ENCODE data around the gene MPHOSPH9. TPM values are rescaled to one million over a fixed set of nuclear protein-coding genes. Genes with fewer than 3 reads are reported as not detected.

The MPHOSPH9 gene
- polyA plus RNA-seq, 10 donors: 11.9 to 28.3 (median 21.2) TPM

DNA sequence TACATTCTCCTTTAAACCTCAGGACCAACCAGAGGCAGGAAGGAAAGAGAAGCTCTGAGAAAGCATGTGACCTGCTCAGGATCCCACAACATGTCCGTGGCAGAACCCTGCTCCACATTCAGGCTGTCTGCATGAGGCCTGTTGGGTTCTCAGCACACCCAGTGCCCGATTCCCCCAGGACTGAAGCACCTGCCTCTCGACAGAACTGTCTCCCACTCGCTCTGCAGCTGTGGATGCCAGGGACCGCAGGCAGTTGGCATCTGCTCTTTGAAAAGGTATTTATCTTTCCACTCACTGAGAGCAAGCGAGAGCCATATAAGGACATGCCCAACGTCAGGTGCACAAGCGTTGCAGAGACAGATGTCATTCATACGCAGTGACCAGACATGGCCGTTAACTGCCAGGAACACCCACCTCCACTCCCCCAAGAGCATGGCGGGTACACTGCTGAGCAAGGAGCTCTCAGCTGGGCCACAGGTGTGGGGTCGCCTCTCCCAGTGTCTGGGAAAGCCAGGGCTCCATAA lies 101.0 kb downstream of the MPHOSPH9 start:
- DNase-seq: no peak

DNA sequence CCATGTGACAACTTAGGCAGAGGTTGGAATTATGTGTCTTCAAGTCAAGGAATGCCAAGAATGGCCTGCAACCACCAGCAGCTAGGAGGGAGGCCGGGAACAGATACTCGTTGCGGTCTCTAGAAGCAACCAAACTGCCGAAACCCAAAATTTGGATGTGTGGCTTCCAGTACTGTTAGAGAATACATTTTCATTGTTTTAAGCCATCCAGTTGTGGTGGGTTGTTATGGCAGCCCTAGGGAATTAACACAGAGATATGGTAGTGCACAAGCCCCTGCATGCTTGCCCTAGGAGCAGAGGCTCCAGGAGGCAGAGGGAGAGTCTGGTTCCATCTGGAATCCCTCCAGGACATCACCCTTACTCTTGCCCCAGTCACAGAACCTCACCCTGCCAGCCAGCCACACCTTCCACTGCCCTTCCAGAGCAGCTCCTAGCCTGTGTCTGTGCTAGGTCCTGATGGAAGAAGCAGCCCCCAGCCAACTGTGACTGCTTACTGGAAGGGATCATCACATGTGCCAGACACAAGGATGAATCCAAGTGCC lies 101.6 kb downstream of the MPHOSPH9 start:
- no peak for DNase-seq

DNA sequence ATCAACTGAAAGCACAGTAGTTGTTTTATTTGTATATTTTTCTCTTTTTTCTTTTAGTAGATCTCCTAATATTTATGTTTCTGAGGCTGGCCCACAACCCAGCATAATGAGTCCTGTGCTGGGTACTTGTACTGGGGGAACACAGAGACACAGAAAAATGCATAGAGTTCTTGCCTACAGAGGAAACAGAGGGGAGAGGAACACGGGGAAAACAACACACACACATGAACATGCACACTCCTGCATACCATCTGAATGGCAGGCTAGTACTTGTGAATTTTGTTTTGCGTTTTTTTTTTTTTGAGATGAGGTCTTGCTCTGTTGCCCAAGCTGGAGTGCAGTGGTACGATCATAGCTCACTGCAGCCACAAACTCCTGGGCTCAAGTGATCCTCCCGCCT lies 103.3 kb downstream of the MPHOSPH9 start:
- DNase-seq: no peak

DNA sequence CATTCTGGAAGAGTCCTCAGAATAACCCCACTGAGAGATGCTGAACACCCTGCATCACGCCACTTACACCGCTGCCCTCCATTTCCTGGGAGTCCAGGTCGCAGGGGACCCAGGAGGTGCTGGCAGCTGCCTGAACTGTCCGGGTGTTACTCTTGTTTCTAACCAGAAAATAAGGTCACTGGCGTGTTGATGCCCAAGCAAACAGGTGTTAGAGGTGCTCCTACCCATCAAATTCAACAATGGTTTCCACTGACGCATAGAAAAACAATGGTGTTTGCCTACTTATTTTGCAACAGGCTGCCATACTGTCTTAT lies 105.8 kb downstream of the MPHOSPH9 start:
- DNase-seq: no peak

DNA sequence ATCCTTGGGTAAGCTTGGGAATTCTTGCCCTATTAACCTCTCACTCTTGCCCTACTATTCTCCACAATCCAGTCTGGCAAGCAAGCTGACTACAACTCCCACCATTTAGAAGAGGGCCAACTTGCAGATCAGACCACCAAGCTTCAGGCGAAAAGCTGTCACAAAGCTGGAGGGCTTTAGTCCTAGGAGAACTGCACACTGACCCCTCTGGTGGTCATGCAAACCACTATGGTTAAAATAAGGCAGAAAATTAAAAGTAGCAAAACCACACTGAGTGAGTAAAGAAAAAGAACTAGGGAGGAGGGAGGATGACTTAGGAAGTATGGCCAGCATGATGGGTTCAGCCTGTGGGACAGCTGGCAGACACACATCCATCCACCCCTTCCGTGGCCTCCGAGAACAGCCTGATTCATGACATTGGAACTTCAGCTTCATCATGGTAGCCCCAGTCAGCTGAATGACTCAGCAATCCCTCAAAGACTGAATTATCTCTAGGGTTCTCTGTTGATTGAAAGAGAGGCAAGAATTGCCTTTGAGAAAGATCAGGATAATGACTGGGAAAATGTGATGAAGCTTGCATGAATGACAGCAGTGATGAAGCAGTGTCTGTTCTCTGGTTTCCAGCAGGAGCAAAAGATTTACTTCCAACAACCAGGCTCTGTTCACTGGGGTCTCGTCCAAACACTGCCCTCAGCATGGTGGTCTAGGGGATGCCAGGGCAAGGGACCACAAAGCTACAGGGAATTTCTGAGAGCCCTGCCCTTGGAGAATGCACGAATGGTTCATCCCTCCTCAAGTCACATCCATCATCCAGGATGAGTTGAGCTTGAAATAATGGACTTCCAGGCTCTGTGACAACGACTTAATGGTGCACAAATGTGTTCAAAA lies 106.4 kb downstream of the MPHOSPH9 start:
- peak in 2 of 3 donors; percentile 59 to 97 for DNase-seq

DNA sequence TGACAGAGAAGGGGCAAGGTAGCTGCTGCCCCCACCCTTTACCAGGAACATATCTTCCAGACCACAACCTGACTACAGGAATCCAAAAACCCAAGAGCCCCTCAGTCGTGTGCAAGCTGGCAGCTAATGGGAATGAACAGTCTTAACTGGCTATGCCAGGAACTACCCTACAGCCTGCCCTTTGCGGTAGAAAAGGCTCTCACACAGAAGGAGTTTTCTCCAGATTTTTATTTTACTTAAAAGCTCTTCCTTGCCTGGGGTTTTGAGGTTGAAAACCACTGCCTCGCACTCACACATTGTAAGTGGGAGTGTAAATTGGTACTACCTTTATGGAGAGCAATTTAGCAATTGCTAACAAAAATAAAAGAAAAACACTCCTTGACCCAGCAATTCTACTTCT lies 110.3 kb downstream of the MPHOSPH9 start:
- DNase-seq: no peak

DNA sequence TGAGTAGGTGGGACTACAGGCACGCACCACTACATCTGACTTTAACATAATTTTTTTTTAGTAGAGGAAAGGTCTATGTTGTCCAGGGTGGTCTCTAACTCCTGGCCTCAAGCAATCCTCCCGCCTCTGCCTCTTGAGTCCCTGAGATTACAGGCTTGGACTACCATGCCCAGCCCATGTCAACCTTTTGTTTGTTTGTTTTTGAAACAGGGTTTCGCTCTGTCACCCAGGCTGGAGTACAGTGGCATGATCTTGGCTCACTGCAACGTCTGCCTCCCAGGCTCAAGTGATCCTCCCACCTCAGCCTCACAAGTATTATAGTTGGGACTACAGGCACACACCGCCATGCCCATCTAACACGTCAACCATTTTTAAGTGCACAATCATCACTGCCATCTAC lies 111.3 kb downstream of the MPHOSPH9 start:
- DNase-seq: no peak

DNA sequence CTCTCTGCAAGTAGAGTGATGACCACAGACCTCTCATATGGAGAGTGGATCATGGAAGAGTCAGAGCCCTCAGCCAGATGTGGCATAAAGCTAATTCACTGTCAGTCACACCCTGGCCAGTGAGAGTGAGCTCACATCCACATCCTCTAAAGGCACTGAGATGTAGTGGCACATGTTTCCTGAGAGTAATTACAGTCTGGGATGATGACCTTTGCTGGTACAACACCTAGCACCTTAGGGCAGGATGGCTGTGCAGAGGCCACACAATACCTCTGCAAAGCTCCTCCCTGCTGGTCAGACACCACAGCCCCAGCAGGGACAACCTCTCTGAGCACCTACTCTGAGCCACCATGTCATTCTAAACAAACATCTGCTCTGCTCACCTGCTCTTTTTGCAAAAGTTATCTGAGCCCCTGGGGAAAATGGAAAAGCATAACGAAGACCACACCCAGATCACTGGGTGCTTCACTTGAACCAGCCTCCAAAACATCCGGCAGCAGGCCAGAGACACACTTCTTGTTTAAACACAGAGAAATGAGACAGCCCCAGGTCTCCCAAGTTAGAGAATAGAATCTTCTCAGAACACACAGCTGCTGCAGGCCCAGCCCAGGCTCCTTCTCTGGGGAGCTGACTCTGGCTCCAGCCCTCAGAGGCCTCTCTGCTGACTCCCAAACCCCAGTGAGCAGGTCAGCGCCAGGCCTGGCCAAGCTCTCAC lies 112.3 kb downstream of the MPHOSPH9 start:
- DNase-seq: no peak

DNA sequence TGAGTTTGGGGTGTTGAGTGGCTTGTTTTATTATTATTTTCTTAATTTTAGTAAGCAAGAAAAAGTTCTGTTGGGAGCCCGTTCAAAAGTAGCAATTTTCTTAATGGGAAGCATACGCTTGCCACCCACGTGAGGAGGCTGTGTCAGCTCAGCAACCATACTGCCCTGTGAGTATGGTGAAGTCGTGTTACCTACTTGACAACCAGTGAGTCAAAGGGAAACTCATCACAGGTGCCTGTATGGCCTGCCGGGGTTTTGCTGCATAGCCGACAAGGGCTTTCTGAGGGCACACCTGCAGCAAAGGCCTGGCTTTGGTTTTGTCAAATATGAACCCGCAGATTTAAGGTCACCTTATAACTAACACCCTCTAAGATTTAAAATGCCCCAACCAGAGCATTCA lies 113.1 kb downstream of the MPHOSPH9 start:
- DNase-seq: no peak

DNA sequence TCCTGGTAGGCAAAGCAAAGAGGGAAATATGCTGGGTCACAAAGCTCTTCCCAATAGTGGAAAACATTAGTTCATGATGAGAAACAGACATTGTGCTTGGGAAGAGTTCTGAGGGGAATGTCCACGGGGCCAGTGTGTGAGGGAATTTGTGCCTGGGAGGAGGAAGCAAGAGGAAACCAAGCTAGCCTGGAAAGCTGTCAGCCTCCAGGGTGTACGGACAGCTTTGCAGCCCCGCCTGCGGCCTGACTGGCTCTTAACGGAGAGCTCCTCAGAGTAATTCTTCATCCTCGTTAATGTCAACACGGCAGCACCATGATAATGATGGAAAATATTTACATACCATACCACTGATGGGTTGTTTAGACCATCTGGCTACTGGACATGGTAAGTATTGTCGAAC lies 114.4 kb downstream of the MPHOSPH9 start:
- DNase-seq: no peak

DNA sequence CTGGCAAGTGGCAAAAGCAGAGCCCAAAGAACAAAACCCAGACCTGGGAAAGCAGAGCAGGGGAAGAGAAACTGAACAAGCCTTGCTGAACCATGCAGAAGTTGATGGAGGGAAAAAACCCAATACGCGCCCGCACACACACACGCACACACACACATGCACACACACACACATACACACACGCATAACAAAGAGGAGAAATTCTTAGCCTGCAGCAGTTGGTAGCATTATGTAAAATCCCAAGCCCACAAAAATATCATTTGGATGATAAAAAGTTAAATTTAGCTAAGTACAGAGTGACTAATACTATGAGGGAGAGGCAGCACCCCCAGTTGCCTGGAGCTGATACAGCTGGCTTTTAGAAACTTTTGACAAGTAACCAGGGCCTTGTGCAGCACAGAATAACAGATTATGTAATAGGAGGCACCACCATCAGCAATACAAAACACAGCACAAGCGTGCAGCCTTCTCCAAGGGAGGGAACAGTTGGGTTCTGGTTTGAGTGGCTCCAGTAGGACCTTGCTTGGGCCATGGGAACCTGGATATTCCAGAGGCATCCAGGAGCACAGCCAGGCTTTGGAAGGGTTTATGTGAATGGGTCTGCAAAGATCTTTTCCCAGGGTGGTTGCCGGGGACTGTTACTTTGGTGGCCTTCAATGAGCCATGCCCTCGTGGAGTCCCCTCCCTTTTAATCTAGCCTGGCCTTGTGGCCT lies 117.4 kb downstream of the MPHOSPH9 start:
- peak; percentile 67 to 84 (median 78) for DNase-seq

DNA sequence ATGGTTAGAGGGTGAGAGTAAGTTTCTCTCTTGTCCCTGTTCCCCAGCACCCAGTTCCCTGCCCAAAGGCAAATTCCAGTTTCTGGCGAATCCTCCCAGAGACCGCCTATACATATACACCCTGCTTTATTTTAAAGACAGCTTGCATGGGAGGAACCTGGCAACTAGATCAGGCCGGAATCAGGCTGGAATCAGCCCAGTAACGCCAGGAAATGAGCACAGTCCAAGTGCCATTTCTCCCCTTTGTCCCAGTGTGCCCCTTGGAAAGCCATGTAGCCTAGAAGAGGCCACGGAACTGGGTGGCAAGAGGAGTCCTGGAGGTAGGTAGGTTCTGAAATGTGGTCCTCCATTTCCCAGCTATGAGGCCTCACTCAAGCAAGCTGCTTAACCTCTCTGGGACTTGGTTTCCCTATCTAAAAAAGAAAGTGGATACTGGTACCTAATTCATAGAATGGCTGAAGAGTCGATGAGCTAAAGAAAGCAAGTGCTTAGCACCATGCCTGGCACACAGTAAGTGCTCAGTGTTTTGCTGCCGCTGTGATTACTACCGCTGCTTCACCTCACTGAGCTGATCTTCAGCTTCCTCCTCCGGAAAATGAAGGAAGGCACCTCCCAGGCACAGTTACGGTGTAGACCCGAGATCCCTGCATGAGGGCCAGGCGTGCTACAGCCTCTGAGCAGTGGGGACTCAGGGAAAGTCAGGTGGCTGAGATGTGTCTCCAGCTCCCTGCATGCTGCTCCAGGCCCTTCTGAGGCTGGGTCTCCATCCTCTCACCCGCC lies 118.4 kb downstream of the MPHOSPH9 start:
- no peak for DNase-seq

DNA sequence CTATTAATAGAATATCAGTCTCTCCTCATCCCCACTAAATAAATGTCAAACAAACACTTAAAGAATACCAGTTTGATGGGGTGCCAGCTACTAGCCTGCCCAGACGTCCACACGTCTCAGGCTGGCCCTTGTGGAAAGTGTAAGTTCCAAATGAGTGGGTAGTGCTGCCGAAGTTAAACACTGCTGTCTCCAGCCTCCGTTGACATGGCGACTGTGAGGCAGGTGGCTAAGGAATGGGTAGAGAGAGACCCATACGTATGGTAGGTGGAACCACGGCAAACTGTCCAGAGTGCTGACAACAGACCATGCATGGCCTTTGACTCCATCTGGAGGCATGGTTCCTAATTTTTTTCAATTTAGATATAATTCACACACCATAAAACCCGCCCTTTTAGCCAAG lies 119.9 kb downstream of the MPHOSPH9 start:
- DNase-seq: no peak

DNA sequence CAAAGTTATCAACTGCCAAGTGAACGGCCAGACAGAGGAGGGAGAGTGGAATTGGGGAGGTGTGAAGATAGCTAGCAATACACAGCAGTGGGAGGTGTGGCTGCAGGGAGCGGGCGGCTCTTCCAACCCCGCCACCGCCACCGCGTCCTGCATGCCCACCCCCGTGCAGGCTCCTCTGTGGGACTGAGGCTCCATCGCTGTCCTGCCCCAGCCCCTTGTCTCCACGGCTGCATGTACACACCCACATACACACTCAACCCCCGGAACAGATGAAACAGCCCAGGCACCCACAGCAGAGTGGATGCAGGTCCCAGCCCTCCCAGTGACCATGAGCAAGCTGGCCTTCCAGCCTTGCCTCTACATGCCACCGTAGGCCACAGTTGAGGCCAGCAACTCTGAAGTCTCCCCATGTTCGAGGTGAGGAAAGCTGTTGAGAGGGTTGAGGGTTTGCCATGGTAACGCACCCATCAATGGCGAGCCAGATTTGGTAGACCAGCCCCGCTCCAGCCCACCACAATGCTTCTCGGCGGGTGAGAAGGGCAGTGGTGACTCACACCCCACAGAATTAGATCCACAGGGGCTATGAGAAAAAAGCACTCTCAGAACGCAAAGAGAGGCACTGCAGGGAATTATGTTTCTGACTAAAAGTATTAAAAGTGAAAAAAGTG lies 121.3 kb downstream of the MPHOSPH9 start:
- DNase-seq: no peak

DNA sequence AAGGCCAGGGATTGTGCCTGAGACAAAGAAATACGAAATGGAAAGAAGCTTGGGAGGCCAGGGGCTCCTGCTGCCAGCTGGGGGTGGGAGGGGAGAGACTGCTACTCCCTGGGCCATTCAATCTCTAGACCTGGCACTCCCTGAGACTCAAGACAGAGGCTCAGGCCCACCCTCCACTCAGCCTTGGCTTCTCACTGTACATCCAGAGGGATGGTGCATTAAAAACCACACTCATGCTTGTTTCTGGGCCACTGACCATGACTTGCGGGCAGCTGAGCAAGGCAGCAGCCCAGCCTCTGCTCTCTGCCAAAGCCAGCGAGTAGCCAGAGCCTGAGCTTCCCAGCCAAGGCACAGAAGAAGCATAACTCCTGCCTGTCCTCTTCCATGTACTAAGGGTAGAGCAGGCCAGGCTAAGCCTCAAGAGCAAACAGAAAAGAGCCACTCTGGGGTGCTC lies 123.6 kb downstream of the MPHOSPH9 start:
- no peak for DNase-seq

DNA sequence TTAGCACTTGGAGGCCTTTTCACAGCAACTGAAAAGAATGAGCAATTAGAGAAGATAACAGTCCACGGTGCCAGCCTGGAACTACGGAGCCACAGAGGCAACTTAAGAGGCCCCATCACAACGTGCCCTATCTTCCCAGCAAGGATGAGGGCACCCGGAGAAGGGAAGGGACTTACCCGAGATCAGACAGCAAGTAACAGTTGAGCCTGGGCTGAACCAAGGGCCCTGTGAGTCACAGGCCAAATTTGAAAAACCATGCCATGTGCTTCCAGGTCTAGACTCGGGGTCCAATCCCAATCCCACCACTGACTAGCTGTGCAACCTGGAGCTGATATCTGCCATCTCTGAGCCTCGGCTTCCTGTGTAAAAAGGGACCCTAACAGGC lies 124.3 kb downstream of the MPHOSPH9 start:
- no peak for DNase-seq

DNA sequence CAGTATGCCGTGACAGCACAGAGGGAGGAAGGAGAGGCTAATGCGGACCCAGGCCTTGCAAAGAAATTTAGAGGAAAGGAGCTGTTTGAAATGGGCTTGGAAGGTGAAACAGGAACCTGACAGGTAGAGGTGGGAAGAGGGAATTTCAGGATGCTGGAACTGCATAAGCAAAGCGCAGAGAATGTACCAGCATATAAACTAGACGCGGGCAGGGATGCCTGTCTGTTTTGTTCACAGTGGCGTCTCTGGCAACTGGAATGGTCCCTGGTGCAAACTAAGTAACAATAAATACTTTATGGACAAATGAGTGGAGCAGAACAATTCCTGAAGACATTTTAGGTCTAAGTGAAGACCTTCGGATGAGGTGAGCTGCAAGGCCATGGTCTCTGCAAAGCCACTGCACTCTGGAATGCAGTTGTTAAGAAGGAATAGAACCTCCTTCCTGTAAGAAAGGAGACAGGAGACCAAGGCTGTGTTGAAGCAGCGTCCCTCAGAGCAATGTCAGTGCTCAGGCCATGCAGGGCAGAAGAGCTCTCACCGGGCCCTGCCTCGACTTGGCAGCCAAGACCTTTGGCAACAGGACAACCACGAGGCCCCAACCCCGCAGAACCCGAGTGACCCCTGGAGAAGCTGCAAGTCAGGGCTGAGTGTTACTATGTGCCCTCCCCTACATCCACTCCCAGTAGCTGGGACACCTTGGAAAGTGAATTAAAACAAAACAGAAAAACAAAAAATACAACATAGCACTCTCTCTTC lies 124.8 kb downstream of the MPHOSPH9 start:
- no peak for DNase-seq

DNA sequence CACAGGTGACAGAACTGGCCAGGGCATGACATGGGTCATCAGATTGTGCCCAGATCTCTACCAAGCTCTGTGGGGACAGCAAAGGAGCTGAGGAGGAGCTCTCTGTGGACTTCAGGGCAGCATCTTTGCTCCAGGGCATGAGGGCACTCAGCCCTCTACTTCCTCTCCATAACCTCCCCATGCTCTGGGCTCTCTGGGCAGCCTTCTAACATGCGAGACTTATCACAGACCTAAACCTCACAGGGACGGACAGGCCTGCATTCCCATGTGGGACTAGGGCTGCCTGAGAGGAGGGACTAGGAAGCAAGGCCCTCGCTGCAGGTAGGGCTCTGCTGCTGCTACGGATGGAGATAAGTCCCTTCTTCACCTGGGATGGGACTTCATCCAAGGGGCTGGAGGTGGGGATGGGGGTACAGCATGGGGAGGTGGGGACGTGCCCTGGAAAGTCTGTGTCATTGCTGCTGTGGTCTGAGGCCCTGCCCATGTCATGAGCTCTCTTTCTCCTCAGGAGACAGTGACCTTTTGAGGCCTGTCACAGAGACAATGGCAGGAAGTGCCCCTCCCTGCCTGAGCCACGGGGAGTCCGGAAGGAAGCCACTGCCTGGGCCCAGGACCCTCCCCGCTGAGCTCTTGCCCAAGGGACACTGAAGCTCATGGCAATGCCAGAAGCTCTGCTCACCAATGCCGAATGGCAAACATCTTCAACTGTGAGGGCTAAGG lies 126.1 kb downstream of the MPHOSPH9 start:
- no peak for DNase-seq

DNA sequence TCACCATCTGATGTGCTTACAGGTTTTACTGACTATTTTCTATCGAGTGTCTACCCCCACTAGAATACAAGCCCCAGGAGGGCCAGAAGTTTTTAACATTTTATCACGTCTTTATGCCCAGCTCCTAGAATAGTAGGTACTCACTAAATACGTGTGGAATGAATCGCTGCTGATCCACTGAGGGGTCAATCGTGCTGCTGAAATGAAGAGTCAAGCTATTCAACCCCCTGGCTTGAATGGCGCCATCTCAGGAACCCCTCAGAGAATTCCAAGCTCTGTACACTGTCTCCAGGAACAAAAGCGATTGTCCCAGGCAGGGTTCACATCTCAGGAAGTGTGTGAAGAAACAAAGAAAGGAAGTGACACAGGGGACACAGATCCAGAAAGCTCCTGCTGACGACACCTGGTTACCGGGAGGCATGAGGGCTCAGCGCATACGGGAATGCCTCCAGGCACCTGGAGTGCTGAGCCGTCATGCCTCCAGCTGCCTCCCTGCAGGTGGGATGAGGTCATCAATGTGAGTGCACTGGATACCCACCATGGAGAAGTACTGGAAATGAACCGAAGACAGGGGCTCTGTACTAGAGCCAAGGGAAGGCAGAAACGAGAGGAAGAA lies 127.6 kb downstream of the MPHOSPH9 start:
- DNase-seq: peak in 1 of 3 donors; percentile 36
